ENCODE measurements around the gene DDB1. TPM values are rescaled to one million over a fixed set of nuclear protein-coding genes. Genes with fewer than 3 reads are reported as not detected.

Gene DDB1
- total RNA-seq, 1 experiment from 2014 or later, result 284 TPM

DNA sequence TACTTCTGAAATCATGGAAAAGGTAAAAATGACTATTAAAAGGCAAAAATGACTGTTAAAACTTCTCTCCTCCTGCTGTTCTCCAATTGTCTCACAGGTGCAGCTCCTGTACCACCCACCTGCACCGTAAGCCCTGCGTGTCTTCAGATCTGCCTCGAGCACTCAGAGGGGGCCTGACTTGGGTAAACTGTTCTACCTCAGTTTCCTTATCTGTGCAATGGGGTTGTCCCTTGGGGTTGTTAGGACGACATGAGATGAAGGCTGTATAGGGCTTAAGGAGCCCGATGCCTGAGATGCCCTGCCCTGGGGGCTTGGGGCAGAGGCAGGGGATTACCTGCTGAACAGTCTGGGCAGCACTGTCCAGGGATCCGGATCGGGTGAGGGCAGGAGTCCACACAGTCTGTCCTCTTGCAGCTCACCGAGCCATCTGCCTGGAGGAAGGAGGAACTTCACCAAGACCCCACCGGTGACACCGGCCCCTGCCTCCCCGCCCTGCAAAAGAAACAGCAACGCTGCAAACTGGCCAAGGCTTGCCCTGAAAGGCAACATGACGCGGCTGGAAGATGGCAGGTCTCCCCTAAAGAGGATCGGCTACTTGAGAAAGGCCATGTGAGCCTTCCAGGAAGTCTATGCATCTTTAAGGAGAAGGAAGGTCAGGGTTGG, 64.2 kb downstream of the DDB1 start:
- H3K27ac Mint-ChIP-seq (ENCODE audit: unreplicated experiment), result no peak overlapping the region
- intact Hi-C loops (cut with micrococcal nuclease; ENCODE audit: unreplicated experiment), result no loop called here
- POLR2A ChIA-PET, result no interaction called here
- H3K4me3 Mint-ChIP-seq (ENCODE audit: unreplicated experiment), result no peak overlapping the region
- H3K4me1 Mint-ChIP-seq (ENCODE audit: low read depth, unreplicated experiment), result no peaks in the 10 kb centered on the region
- no peaks in the 10 kb centered on the region for H3K36me3 Mint-ChIP-seq (ENCODE audit: insufficient read depth, unreplicated experiment)
- no peaks in the 10 kb centered on the region; the same call in none of the 2 replicates for H3K36me3 ChIP-seq (ENCODE audit: control insufficient read depth, insufficient read depth, low read length)
- no peak for DNase-seq
- H3K27me3 Mint-ChIP-seq (ENCODE audit: insufficient read depth, unreplicated experiment), result no peaks in the 10 kb centered on the region
- no peaks in the 10 kb centered on the region for H3K27me3 ChIP-seq (replicated peaks; ENCODE audit: control insufficient read depth, insufficient read depth, low read length)
- TF ChIP-seq, protein P1, sequence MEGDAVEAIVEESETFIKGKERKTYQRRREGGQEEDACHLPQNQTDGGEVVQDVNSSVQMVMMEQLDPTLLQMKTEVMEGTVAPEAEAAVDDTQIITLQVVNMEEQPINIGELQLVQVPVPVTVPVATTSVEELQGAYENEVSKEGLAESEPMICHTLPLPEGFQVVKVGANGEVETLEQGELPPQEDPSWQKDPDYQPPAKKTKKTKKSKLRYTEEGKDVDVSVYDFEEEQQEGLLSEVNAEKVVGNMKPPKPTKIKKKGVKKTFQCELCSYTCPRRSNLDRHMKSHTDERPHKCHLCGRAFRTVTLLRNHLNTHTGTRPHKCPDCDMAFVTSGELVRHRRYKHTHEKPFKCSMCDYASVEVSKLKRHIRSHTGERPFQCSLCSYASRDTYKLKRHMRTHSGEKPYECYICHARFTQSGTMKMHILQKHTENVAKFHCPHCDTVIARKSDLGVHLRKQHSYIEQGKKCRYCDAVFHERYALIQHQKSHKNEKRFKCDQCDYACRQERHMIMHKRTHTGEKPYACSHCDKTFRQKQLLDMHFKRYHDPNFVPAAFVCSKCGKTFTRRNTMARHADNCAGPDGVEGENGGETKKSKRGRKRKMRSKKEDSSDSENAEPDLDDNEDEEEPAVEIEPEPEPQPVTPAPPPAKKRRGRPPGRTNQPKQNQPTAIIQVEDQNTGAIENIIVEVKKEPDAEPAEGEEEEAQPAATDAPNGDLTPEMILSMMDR (IDR thresholded peaks at IDR 0.05; ENCODE audit: insufficient read depth in 1 of 2, low read depth in 1 of 2, low read length in 1 of 2, severe bottlenecking in 1 of 2, unreplicated experiment in 1 of 2), result no peak
- no peaks in the 10 kb centered on the region for H3K9me3 Mint-ChIP-seq (ENCODE audit: unreplicated experiment)
- CTCF ChIA-PET, result no interaction called here
- H3K4me1 ChIP-seq, result peaks cover 5% of the 10 kb centered on the region
- no peaks in the 10 kb centered on the region for H3K9me3 ChIP-seq
- H3K4me3 ChIP-seq (ENCODE audit: low read depth, low read length), result no peak overlapping the region
- no TSS peak for BruUV-seq (replicated peaks)

DNA sequence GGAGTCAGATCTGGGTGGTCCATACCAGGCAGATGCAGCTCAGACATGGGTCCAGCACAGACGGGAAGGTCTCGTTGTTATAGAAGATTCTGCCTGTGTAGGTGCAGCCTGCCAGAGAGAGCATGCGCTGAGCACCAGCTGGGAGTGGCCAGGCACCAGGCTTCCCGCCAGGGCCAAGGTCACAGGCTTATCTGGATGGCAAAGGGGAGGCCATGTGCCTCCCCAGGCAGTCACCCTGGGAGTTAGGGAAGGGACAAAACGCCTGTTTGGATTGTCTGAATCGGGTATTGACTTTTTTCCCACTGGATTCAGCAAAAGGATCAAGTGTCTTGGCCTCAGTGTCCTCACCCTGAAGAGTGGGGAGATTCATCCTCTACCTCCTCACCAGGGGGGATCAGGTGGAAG, 65.5 kb downstream of the DDB1 start:
- Histone ChIP-seq H3K9me3 (no peaks in the 10 kb centered on the region), H3K36me3 (ENCODE audit: control insufficient read depth, insufficient read depth, low read length) (peaks cover 2% of the 10 kb centered on the region), H3K4me3 (ENCODE audit: low read depth, low read length) (no peak overlapping the region), H3K27me3 (replicated peaks; ENCODE audit: control insufficient read depth, insufficient read depth, low read length) (no peaks in the 10 kb centered on the region), H3K4me1 (peaks cover 5% of the 10 kb centered on the region)
- H3K27ac Mint-ChIP-seq (ENCODE audit: unreplicated experiment), result no peak overlapping the region
- DNase-seq, result no peak
- CTCF ChIA-PET, result no interaction called here
- H3K9me3 Mint-ChIP-seq (ENCODE audit: unreplicated experiment), result no peaks in the 10 kb centered on the region
- TF ChIP-seq, protein P1 (IDR thresholded peaks at IDR 0.05; ENCODE audit: insufficient read depth in 1 of 2, low read depth in 1 of 2, low read length in 1 of 2, severe bottlenecking in 1 of 2, unreplicated experiment in 1 of 2), result no peak
- no peak overlapping the region for H3K4me3 Mint-ChIP-seq (ENCODE audit: unreplicated experiment)
- H3K36me3 Mint-ChIP-seq (ENCODE audit: insufficient read depth, unreplicated experiment), result no peaks in the 10 kb centered on the region
- H3K4me1 Mint-ChIP-seq (ENCODE audit: low read depth, unreplicated experiment), result no peaks in the 10 kb centered on the region
- no TSS peak for BruUV-seq (replicated peaks)
- POLR2A ChIA-PET, result no interaction called here
- intact Hi-C loops (cut with micrococcal nuclease; ENCODE audit: unreplicated experiment), result no loop called here
- H3K27me3 Mint-ChIP-seq (ENCODE audit: insufficient read depth, unreplicated experiment), result no peaks in the 10 kb centered on the region

DNA sequence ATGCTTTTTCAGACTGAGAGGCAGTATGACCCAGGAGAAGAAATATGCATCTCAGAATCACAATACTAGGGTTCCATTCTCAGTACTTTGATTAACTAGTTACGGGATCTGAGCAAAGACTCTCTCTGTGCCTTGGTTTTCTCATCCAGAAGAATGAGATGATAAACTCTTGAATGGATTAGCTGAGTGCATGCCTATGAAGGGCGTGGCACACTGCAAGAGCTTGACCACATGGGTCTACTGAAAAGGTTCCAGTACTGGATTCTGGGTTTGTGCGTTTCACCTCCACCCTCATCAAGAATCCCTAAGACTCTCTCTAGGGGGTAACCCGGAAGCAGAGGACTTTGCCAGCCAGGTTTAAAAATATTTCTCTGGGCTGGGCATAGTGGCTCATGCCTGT, 66.3 kb downstream of the DDB1 start:
- POLR2A ChIA-PET, result interaction anchor here (1.1 kb wide), 1 partner anchor 95 kb away, joined by 5 read pairs; the partner anchor contains the start of genes CYB561A3 and TMEM138
- H3K27me3 ChIP-seq (replicated peaks; ENCODE audit: control insufficient read depth, insufficient read depth, low read length), result no peaks in the 10 kb centered on the region
- Mint-ChIP-seq H3K9me3 (ENCODE audit: unreplicated experiment) (no peaks in the 10 kb centered on the region), H3K27ac (ENCODE audit: unreplicated experiment) (no peak overlapping the region), H3K4me3 (ENCODE audit: unreplicated experiment) (no peak overlapping the region), H3K4me1 (ENCODE audit: low read depth, unreplicated experiment) (no peaks in the 10 kb centered on the region), H3K27me3 (ENCODE audit: insufficient read depth, unreplicated experiment) (no peaks in the 10 kb centered on the region), H3K36me3 (ENCODE audit: insufficient read depth, unreplicated experiment) (no peaks in the 10 kb centered on the region)
- CTCF ChIA-PET, result no interaction called here
- H3K36me3 ChIP-seq (ENCODE audit: control insufficient read depth, insufficient read depth, low read length), result peaks cover 2% of the 10 kb centered on the region
- intact Hi-C loops (cut with micrococcal nuclease; ENCODE audit: unreplicated experiment), result no loop called here
- no peak overlapping the region for H3K4me3 ChIP-seq (ENCODE audit: low read depth, low read length)
- TF ChIP-seq, protein P1 (IDR thresholded peaks at IDR 0.05; ENCODE audit: insufficient read depth in 1 of 2, low read depth in 1 of 2, low read length in 1 of 2, severe bottlenecking in 1 of 2, unreplicated experiment in 1 of 2), result no peak
- H3K4me1 ChIP-seq, result peaks cover 5% of the 10 kb centered on the region
- DNase-seq, result no peak
- H3K9me3 ChIP-seq, result no peaks in the 10 kb centered on the region
- no TSS peak for BruUV-seq (replicated peaks)

Measured in Caco-2 (cell line).